Measurements from ENCODE around the gene PYCR2. TPM values are rescaled to one million over a fixed set of nuclear protein-coding genes. Genes with fewer than 3 reads are reported as not detected.

The PYCR2 gene
- total RNA-seq, 1 donor from 2014 or later, result 109 TPM

DNA sequence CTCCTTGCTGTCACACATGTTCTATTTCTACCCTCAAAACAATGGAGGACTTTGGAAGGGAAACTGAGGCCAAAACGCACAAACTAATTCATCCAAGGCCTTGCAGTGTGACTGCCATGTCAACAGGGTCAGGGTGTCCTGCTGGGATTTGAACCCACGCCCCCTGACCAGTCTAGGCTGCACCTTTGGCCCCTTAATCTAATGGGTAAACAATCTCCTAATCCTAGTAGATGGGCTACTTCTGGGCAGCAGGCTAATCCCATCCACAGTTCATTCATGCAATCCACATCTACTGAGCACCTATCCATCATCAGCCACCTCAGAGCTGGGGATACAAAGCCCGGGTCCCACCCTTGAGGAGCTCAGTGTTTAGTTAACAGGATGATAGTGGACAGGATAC, 34.0 kb upstream of the PYCR2 start:
- ATAC-seq (ENCODE audit: low read depth) (no peak), DNase-seq (no peak)
- Mint-ChIP-seq H3K27me3 (peaks cover 13% of the 10 kb centered on the region), H3K4me3 (no peak overlapping the region), H3K4me1 (no peaks in the 10 kb centered on the region), H3K27ac (no peak overlapping the region), H3K9me3 (no peaks in the 10 kb centered on the region), H3K36me3 (ENCODE audit: low read depth) (no peaks in the 10 kb centered on the region)
- intact Hi-C loops (cut with micrococcal nuclease), result no loop called here
- ChIA-PET POLR2A (interaction anchor here (0.6 kb wide), 1 partner anchor 174 kb away, joined by 3 read pairs; no protein-coding TSS in a partner anchor), CTCF (no interaction called here)
- TF ChIP-seq, protein P1, sequence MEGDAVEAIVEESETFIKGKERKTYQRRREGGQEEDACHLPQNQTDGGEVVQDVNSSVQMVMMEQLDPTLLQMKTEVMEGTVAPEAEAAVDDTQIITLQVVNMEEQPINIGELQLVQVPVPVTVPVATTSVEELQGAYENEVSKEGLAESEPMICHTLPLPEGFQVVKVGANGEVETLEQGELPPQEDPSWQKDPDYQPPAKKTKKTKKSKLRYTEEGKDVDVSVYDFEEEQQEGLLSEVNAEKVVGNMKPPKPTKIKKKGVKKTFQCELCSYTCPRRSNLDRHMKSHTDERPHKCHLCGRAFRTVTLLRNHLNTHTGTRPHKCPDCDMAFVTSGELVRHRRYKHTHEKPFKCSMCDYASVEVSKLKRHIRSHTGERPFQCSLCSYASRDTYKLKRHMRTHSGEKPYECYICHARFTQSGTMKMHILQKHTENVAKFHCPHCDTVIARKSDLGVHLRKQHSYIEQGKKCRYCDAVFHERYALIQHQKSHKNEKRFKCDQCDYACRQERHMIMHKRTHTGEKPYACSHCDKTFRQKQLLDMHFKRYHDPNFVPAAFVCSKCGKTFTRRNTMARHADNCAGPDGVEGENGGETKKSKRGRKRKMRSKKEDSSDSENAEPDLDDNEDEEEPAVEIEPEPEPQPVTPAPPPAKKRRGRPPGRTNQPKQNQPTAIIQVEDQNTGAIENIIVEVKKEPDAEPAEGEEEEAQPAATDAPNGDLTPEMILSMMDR (IDR thresholded peaks at IDR 0.05), result no peak

DNA sequence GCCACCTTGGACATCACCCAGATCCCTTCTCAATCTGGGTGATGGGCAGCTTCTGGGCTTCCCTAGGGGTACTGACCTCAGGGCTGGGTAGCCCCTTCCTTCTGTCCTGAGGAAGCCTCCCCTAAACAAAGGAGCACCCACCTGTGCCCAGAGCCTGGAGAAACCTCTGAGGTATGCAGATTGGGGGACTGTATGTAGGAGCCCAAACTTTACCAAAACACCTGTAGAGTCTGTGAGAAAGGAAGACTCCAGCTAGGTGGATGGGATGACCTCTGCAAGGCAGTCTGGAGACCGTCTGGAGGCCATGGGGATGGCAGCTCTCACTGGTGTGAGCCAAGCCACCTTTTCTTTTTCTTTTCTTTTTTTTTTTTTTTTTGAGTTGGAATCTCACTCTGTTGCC, 30.7 kb upstream of the PYCR2 start:
- POLR2A ChIA-PET, result interaction anchor here (0.6 kb wide), 1 partner anchor 9 kb away, joined by 3 read pairs; no protein-coding TSS in a partner anchor
- ATAC-seq (ENCODE audit: low read depth) (no peak), DNase-seq (no peak)
- Mint-ChIP-seq H3K9me3 (no peaks in the 10 kb centered on the region), H3K36me3 (ENCODE audit: low read depth) (no peaks in the 10 kb centered on the region), H3K27me3 (peaks cover 27% of the 10 kb centered on the region), H3K27ac (no peak overlapping the region), H3K4me3 (no peak overlapping the region), H3K4me1 (no peaks in the 10 kb centered on the region)
- CTCF ChIA-PET, result no interaction called here
- intact Hi-C loops (cut with micrococcal nuclease), result no loop called here
- TF ChIP-seq, protein P1 (IDR thresholded peaks at IDR 0.05), result no peak

DNA sequence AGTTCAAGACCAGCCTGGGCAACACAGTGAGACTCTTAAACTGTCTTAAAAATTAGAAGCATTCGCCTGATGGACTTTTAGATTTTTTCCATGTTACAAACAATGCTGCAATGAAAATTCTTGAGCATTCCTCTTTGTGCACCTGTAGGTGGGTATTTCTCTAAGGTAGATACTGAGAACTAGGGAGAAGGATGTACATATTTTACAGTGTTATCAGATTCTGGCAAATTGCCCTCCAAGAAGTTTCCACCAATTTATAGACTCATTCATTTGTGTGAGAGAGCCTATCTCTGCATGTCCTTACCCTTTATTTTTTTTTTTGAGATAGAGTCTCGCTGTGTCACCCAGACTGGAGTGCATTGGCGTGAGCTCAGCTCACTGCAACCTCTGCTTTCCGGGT, 29.3 kb upstream of the PYCR2 start:
- ATAC-seq (ENCODE audit: low read depth), result no peak
- CTCF ChIA-PET, result no interaction called here
- no peak overlapping the region for H3K27ac Mint-ChIP-seq
- H3K36me3 Mint-ChIP-seq (ENCODE audit: low read depth), result no peaks in the 10 kb centered on the region
- no peak overlapping the region for H3K4me3 Mint-ChIP-seq
- DNase-seq, result no peak
- H3K4me1 Mint-ChIP-seq, result no peaks in the 10 kb centered on the region
- peaks cover 34% of the 10 kb centered on the region for H3K27me3 Mint-ChIP-seq
- TF ChIP-seq, protein P1 (IDR thresholded peaks at IDR 0.05), result no peak
- intact Hi-C loops (cut with micrococcal nuclease), result no loop called here
- POLR2A ChIA-PET, result no interaction called here
- no peaks in the 10 kb centered on the region for H3K9me3 Mint-ChIP-seq

DNA sequence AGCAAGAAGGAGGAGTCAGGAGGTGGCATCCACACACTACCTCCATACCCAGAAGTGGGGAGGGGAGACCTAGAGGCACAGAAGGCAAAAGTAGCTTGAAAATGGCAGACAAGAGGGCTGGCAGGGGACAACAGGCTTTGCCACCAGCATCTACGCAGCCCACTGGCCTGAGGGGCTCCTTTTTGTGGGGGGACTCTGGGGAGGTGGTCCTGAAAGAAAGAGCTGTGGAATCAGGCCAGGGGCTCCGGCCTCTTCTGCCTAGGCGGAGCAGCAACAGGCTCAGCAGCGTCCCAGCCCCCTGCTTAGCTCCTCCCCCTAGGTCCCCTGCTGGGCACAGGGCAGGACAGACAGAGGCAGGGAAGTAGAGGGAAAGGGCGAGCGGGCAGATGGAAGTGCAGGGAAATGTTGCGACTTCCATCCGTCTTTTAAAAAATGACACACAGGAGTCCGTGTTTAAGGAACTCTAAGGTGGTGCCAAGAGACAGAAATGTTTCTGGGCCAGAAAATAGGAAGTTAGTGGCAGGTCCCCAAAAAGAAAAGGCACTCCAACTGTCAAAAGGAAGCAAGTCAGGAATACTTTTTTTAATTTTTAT, 27.0 kb upstream of the PYCR2 start:
- TF ChIP-seq, protein P1 (IDR thresholded peaks at IDR 0.05), result no peak
- Mint-ChIP-seq H3K4me1 (no peaks in the 10 kb centered on the region), H3K4me3 (no peak overlapping the region), H3K27me3 (peaks cover 38% of the 10 kb centered on the region), H3K27ac (no peak overlapping the region), H3K9me3 (no peaks in the 10 kb centered on the region), H3K36me3 (ENCODE audit: low read depth) (no peaks in the 10 kb centered on the region)
- ChIA-PET CTCF (no interaction called here), POLR2A (no interaction called here)
- intact Hi-C loops (cut with micrococcal nuclease), result no loop called here
- DNase-seq (no peak), ATAC-seq (ENCODE audit: low read depth) (no peak)

DNA sequence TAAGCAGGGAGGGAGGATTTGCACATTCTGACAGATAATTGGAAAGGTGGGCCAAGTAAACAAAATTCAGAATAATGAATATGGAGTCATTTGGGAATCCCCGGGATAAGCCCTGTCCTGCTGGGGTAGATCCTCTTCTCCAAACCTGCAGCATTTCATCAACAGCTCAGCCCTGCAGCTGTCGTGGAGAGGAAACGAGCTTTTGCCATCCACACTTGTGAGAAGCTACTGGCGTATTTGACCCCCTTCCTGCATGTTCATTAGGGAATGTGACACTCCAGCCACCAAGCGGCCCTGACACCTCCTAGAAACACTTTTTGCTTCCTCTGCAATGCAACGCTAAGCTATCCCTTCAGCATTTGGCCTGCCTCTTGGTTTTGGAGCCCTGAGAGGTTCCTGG, 25.0 kb upstream of the PYCR2 start:
- intact Hi-C loops (cut with micrococcal nuclease), result no loop called here
- ChIA-PET POLR2A (no interaction called here), CTCF (no interaction called here)
- no peak for ATAC-seq (ENCODE audit: low read depth)
- Mint-ChIP-seq H3K4me1 (peaks cover 9% of the 10 kb centered on the region), H3K9me3 (no peaks in the 10 kb centered on the region), H3K27me3 (peaks cover 34% of the 10 kb centered on the region), H3K27ac (no peak overlapping the region), H3K4me3 (no peak overlapping the region), H3K36me3 (ENCODE audit: low read depth) (no peaks in the 10 kb centered on the region)
- no peak for DNase-seq
- TF ChIP-seq, protein P1 (IDR thresholded peaks at IDR 0.05), result no peak

Measured in activated B cell treated with CpG ODN at 0.5 μM for 24 hours (primary cell).